Caki2 (cell line): ENCODE results near the gene AIG1. TPM values are rescaled to one million over a fixed set of nuclear protein-coding genes. Genes with fewer than 3 reads are reported as not detected.
"Not testable (repeated sequence)": the region's sequence is repeated elsewhere in the genome, so short reads cannot be mapped to it uniquely, and the experiment has no call there.

Experiments used
- DNase-seq: peaks from one replicate; pipeline ENCODE4 v3.0.0-alpha.2; 2015; ENCODE audit warnings: low read depth
- in situ Hi-C: cut with HindIII; loops from 2 replicates; pipeline ENCODE4 v1.10.0; 2016; ENCODE audit warnings: low sequenced_read_pairs, low pct_unique_long_range_greater_than_20kb, mixed read lengths
- total RNA-seq: library from RNA; depleted of rRNA; stranded (reverse); fragments of >200 nt; shearing (Covaris generic); gene quantifications from 2 replicates; pipeline ENCODE4 v1.2.3, GENCODE V29; 2014; ENCODE audit warnings: low replicate concordance

The AIG1 gene
- total RNA-seq, 1 experiment from 2014 or later, result 76.2 TPM

DNA sequence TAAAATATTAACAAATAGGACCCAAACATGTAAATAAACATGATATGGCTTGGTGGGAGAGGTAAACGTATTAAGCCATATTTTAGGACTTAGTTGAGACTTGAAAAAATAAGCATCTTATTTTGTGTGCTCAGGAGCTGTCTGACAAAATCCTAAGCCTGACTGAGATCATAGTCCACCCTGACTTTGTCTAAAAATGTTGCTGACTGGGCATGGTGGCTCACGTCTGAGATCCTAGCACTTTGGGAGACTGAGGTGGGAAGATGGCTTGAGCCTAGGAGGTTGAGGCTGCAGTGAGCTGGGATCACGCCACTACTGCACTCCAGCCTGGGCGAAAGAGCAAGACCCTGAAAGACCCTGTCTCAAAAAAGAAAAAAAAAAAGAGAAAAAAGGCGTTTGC lies 52.1 kb downstream of the AIG1 start:
- in situ Hi-C loops, result no loop called here

DNA sequence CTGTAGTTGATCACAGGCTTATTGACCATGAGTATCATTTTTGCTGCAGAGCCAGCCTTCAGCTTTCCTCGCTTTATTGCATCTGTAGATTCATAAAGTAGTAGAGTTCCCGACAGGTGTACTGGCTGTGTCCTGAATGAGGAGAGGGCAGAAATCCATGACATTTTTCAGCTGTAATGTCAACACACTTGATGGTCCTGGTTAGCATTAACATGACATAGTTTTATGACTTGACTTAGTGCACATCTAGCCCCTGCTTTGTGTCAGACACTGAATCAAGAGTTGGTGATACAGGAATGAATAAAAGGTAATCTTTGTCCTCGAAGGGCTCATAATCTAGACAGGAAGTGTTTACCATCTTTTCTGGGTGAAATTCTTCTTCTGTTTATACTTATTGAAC lies 55.0 kb downstream of the AIG1 start:
- in situ Hi-C loops, result no loop called here
- no peak for DNase-seq

More for the DNA sequence above, 52.1 kb downstream of the AIG1 start:
- no peak for DNase-seq

DNA sequence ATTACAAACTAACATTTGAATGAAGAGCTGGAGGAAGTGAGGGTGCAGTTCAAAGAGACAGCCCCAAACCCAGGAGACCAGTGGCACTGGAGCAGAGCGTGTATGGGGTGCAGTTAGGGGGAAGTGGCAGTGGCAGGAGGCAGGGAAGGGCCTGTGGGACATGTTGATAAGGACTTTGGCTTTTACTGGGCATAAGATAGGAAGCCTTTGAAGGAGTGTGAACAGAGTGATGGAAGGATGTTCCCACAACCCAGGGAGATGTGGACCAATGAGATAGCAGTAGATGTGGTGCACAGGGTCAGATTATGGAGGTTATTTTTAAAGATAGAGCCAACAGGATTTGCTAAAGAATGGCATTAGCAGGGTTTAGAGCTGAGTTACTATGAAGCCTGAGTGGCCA lies 56.4 kb downstream of the AIG1 start:
- DNase-seq, result no peak
- in situ Hi-C loops, result no loop called here

DNA sequence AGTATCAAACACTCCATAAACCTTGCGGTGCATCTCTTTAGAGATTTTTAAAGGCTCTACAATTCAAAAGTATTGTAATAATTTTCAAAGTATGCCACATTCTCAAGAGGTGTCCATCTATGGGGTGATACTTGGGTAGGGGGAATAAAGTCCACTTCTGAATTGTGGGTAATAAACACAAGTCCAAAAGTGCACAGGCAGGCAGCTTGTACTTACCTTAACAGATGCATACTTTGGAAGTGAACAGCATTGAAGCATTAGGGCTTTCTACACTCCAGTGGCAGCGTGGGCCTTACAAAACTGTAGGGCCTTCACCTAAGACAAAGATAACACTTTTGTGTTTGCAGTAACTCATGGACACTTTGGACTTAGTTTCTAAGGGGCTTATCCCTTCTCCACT lies 58.6 kb downstream of the AIG1 start:
- in situ Hi-C loops, result no loop called here
- DNase-seq, result no peak

DNA sequence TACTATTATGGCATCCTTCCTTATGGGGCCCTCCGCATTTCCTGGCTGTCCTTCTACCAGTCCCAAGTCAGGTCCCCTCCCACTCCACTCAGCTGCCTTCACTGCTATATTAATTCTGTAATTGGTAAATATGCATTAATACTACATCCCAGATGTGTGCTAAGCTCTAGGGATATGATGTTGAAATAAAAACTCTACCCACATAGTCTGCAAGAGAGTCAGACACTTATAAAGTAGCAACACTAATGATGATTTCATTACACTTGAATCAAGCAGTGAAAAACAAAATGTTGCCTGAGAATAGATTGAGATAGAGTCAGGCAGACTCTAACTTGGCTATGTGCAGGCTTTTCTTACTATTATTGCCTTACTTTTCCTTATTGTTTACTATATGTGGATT lies 62.4 kb downstream of the AIG1 start:
- in situ Hi-C loops, result no loop called here
- DNase-seq, result no peak

DNA sequence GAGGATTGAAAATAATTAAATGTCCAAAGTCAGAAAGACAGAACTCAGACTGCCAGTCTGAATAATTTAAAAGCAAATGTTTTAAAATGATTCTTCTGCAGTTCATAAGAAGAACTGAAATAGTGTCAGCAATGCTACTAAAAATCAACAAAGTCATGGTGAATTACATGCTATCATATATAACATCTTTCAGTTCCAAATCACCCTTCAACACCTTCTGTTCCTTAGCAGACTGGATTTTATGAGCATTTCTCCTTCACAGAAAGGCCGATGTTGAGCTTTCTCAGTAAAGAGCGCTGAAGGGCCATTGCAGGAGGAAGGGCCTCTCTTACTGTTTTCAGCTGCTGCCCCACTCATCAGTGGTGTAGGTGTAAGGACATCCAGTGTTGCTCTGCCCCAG lies 63.3 kb downstream of the AIG1 start:
- no peak for DNase-seq
- in situ Hi-C loops, result no loop called here

DNA sequence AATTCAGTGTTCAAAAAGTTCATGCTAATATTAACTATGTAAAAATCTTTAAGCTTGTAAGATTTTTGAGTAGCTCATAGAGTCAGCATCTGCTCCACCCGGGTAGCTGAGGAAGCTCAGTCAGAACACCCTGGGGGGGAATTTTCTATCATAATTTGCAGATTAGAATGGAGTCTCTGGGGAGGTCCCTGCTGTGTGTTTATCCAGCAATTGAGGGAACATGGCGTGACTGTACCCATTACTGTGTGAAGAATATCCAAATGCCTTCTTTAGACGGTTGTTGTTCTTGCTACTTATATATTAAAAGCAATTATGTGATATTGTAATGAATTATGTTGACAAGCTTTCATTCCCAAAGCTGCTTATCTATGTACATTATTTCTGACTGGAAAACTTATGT lies 64.8 kb downstream of the AIG1 start:
- DNase-seq, result no peak
- in situ Hi-C loops, result no loop called here

DNA sequence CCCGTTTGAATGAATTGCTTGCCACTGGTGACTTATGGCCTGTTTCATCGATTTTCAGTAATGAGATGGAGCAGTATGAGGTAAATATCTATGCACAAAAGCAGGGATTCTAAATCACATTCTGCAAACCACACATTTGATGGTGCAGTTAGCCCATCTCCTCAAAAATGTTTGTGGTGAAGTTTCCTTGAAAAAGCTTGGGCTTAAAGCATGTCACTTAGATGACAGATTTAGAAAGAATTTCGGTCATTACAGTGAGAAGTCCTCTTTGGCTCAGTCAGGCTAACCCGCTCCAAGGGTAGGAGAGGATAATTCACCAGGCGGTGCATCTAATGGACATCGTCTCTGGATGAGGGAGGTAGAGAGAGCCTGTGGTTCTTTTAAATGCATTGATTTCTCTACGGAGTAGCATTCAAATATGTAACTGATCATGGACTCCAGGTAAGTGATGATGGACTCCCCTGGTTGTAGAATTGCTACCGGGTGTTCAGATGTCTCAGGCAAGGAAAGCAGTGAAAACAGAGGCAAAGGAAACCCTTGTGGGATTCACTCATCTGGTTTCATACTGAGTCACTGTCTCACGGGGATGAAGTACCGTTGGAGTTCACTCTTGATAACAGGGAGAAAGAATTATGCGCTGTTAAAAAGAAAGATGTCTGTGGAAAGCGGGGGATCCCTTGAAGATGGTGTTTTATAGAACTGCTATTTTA lies 65.3 kb downstream of the AIG1 start:
- in situ Hi-C loops, result no loop called here
- no peak for DNase-seq

DNA sequence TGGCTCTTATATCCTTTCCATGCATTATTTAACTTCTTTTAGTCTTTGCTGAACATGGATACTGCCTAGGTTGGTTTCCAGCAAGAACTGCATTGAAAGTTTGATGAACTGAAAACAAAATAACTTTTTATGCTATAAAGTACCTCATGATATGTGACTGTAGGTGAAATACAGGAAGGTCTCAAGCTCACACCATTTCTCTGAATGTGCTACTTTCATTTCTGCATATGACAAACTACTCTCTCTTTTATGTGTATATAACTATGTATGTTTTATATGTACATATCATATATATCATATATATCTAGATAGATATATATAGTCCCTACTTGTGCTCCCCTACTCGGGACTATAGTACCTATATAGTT lies 65.9 kb downstream of the AIG1 start:
- DNase-seq, result no peak
- in situ Hi-C loops, result no loop called here

DNA sequence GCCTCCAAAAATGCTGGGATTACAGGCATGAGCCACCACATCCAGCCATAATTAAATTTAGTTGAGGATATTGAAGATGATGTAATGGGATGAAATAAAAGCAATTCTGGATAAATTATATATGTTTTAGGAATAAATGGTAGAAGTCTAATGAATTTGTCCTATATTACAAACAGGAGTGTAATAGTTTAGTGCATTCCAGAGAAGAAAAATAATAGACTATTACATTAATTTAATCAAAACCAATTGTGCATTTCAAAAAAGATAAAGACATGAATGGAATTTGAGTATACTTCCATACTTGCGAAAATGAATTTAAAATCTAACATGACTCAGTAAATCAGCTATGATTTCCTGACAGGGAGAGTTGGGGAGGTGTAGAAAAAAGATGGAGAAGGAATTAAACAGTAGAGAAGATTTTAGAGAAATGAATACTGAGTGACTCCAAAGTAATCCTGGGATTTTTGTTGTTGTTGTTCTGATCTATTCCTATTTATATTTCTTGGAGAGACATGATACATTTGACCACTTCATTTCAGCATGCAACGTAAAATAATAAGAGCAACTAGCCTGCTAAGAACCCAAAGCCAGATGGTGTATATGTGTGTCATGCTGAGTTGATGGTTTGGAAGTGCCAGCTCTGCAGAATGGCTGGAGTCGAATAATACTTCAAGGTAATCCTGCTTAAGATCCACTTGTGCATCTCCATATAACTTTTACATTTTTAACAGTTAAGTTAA lies 67.4 kb downstream of the AIG1 start:
- in situ Hi-C loops, result no loop called here
- no peak for DNase-seq

DNA sequence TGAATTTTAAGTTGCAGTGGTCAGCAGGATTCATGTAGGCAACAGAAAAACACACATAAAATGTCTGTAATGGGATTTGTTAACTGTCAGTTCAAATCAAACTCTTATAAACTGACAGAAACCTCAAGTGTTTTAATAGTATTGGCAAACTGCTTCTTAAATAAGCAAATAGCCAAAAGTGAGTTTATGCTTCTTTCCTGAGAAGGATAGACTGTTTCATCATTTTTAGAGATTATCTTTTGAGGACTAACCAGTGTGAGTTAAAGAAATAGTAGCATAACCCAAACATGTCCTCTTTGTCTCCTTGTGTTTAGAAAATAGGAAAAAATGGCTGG lies 68.0 kb downstream of the AIG1 start:
- no peak for DNase-seq

DNA sequence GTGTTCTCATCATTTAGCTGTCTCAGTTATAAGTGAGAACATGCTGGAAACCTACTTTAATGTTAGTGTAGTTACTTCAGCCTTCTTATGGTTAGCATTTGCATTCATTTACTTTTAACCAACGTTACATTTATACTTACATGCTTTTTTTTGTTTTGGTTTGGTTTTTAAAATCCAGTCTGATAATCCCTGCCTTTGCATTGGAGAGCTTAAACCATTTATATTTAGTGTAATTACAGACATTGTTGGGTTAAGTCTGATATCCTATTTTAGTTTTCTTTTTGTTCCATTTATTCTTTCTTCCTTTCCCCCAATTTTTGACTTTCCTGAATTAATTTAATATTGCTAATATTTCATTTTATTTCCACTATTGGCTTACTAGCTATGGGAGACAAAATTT lies 70.2 kb downstream of the AIG1 start:
- no peak for DNase-seq
- in situ Hi-C loops, result no loop called here

More for the DNA sequence above, 68.0 kb downstream of the AIG1 start:
- in situ Hi-C loops, result no loop called here

DNA sequence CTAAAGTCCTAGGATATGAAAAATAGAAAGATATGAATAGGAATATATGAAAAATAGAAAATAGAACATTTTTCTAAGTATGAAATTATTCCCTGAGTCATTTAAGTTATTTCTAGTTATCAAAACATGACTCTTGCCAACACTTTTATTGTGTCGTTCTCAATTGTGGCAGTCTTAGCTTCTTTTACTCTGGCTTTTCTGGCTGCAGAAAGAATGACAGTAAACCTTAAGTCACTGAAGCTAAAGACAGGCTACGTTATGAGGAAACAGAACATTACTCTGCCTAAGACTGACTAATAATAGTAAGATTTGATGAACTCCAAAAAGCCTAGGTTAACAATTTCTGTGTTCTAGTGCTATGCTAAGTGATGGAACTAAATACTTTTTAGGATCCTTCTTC lies 74.6 kb downstream of the AIG1 start:
- DNase-seq, result no peak
- in situ Hi-C loops, result no loop called here

DNA sequence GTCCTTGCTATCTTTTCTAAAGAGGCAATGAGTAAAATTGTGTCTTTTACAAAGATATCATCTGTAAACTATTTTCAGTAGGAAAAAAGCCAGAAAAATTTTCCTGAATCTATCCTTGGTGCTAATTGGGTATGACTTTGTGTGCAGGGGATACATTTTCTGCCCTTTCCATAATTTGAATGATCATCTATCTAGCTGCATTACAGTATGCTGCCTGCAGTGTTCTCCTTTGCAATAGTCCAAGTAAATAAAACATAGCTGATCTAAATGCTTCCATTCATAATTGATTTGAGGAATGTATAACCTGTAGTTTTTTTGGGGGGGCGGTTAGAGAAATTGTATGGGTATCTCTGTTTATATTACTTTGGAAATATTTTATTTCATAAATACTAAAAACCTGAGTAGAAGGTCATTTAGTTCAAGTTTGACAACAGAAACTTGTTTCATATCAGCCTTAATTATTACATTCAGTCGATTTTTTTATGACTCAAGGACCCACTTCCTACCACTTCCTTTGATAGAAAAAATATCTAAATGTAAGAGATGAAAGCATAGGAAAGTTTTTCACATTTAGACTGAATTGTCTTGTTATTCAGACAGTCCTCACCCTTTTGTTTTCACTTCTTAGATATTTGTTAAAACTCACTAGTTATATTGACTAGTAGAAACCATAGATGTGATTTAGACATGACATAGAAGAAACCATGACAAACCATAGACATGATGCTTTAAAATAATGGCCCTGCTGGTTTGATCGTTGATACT lies 75.3 kb downstream of the AIG1 start:
- in situ Hi-C loops, result no loop called here
- DNase-seq, result no peak

DNA sequence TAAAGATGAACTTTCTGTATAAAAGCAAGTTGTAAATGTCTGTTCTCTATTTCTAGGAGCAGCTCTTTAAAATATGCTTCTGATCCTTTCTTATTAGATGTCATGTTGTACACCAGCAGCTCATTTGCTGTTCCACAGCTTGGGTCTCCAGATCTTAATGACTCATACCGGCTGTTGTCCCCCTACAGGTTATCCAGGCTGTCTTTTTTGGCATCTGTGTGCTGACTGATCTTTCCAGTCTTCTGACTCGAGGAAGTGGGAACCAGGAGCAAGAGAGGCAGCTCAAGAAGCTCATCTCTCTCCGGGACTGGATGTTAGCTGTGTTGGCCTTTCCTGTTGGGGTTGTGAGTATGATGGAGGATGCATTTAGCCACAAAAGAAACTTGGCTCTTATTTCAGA lies 76.0 kb downstream of the AIG1 start:
- no peak for DNase-seq
- in situ Hi-C loops, result no loop called here

DNA sequence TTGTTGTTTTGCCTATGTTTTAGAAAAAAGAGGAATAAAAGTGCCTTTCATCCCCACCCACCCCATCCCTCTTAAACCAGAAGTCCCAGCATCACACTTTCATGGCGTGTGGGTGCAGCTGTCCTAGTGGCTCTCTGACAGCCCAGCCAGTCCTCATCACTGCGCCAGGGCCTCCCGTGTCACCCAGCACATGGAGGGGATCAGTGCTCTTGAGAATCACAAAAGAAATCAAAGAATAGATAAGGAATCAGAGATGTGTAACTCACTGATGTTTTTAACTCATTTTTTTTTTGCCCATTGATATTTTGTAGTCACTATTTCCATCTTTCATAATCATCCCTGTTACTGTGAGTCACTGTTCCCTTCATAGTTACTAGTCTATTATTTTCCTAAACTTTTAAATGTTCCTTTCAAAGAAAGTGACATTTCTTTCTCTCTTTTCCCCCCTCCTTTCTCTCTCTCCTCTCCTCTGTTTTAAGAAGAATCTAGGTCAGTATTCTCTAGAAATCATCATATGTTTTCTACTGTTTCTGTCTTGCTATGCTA lies 78.6 kb downstream of the AIG1 start:
- in situ Hi-C loops, result no loop called here
- DNase-seq, result no peak

DNA sequence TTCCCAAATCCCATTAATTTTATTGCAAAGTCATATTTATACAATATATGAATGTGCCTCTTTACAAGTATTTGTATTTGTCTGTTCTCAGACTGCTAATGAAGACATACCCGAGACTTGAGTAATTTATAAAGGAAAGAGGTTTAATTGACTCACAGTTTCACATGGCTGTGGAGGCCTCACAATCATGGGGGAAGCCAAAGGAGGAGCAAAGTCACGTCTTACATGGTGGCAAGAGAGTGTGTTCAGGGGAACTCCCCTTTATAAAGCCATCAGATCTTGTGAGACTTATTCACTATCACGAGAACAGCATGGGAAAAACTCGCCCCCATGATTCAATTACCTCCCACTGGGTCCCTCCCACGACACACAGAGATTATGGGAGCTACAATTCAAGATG lies 79.2 kb downstream of the AIG1 start:
- in situ Hi-C loops, DNase-seq: not testable (repeated sequence)

DNA sequence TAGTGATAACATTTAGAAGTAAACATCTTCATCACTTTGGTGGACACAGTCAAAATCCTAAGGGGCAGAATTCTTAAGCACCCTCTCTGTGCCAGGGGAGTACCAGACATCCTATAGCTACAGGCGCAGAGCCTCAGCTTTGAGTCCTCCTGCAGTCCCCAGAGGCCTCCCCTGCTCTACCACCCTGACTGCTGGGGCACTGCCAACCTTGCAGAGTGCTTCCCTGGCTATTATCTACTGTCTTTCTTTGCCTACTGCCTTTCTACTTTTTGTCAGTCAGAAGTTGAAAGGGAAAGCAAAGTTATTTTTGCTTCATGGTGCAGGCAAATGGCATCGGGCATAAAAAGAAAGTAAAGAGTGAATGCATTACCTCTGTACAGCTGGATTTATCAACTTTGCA lies 80.1 kb downstream of the AIG1 start:
- in situ Hi-C loops, result no loop called here
- no peak for DNase-seq

DNA sequence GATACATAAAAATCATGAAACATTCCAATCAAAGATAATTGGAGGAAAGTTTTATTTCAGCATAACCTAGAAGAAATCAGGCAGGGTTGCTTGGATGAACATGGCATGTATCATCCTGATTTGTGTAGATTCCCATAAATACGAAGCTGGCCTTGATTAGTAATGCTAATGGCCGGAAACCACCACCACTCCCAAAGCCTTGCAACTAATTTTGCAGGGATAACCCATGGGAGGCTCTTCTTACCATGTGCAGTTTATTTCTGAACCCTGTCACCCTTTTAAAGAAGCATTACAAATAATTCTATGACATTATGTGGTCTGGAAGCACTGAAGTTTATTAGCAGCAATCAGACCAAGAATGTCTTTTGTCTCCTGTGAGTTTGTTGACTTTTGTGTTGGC lies 80.8 kb downstream of the AIG1 start:
- in situ Hi-C loops, result no loop called here
- no peak for DNase-seq
